ENCODE measurements around the gene LRRC2. TPM values are rescaled to one million over a fixed set of nuclear protein-coding genes. Genes with fewer than 3 reads are reported as not detected.

LRRC2 gene
- total RNA-seq, 4 donors from 2014 or later = 0.35 to 23.9 (median 1.3) TPM

GRCh38 chr3:46466273-46466672 lies 99.8 kb downstream of the LRRC2 start:
- no peak for TF ChIP-seq POLR2A (IDR thresholded peaks at IDR 0.05)
- TF ChIP-seq CTCF (IDR thresholded peaks at IDR 0.05) = no peak
- Histone ChIP-seq H3K27me3 (no peaks in the 10 kb centered on the region), H3K4me3 (no peak overlapping the region), H3K4me1 (no peaks in the 10 kb centered on the region), H3K36me3 (no peaks in the 10 kb centered on the region), H3K27ac (no peak overlapping the region), H3K9me3 (no peaks in the 10 kb centered on the region)
- DNase-seq = no peak

Other genes with a start within 250 kb of the LRRC2 start
- 1 to 10 TPM in 1 of 4 donors, under 1 TPM in 2, not detected in 1; 0.70 to 4.1 (median 0.80) TPM for gene CCR2, start 212.2 kb downstream of the LRRC2 start, total RNA-seq
- gene CCR5, start 195.4 kb downstream of the LRRC2 start, total RNA-seq = 1 to 10 TPM in 2 of 4 donors, under 1 TPM in 2; 0.66 to 1.7 (median 1.1) TPM
- 10 to 100 TPM in 3 of 4 donors, not detected in 1; 13.5 to 21.2 (median 16.0) TPM for gene CCRL2, start 159.0 kb downstream of the LRRC2 start, total RNA-seq
- 10 to 100 TPM in 1 of 4 donors, 1 to 10 TPM in 1, under 1 TPM in 1, not detected in 1; 0.38 to 12.4 (median 1.1) TPM for gene LTF, start 101.4 kb downstream of the LRRC2 start, total RNA-seq
- gene RTP3, start 68.3 kb downstream of the LRRC2 start, total RNA-seq = not detected
- gene FAM240A, start 46.2 kb upstream of the LRRC2 start, total RNA-seq = not detected
- 100 to 1,000 TPM in 1 of 4 donors, 10 to 100 TPM in 3; 64.3 to 113 (median 82.7) TPM for gene ALS2CL, start 127.4 kb upstream of the LRRC2 start, total RNA-seq
- gene TMIE, start 135.1 kb upstream of the LRRC2 start, total RNA-seq = 1 to 10 TPM in 1 of 4 donors, not detected in 3; 1.3 TPM
- not detected for gene PRSS50, start 151.6 kb upstream of the LRRC2 start, total RNA-seq